Immature natural killer cell (primary cell): ENCODE results near the gene LPAR2. TPM values are rescaled to one million over a fixed set of nuclear protein-coding genes. Genes with fewer than 3 reads are reported as not detected.

Experiments
- DNase-seq, 3 donors: peaks; one replicate each; pipeline ENCODE4 v3.0.0; 2022; ENCODE audit warnings: mixed read lengths in 1 of 3
- H3K27ac Mint-ChIP-seq, 6 donors: one replicate each; pipeline ENCODE4 v1.8.0; 2020; ENCODE audit warnings: mixed read lengths in 6 of 6, mild to moderate bottlenecking in 5 of 6, inconsistent platforms in 4 of 6, moderate library complexity in 3 of 6
- H3K27me3 Mint-ChIP-seq, 3 donors: one replicate each; pipeline ENCODE4 v1.8.0; 2020 to 2021; ENCODE audit warnings: low read depth in 3 of 3, mild to moderate bottlenecking in 3 of 3, mixed read lengths in 3 of 3, moderate library complexity in 3 of 3, inconsistent platforms in 1 of 3
- H3K36me3 Mint-ChIP-seq, 3 donors: one replicate each; pipeline ENCODE4 v1.8.0; 2020; ENCODE audit warnings: mixed read lengths in 3 of 3, inconsistent platforms in 2 of 3, mild to moderate bottlenecking in 2 of 3
- H3K4me1 Mint-ChIP-seq, 2 donors: one replicate each; pipeline ENCODE4 v1.8.0; 2020; ENCODE audit warnings: inconsistent platforms in 2 of 2, mild to moderate bottlenecking in 2 of 2, mixed read lengths in 2 of 2, moderate library complexity in 1 of 2
- H3K4me3 Mint-ChIP-seq, 5 donors: one replicate each; pipeline ENCODE4 v1.8.0; 2020; ENCODE audit warnings: mild to moderate bottlenecking in 5 of 5, mixed read lengths in 5 of 5, inconsistent platforms in 3 of 5, moderate library complexity in 3 of 5
- H3K9me3 Mint-ChIP-seq, 6 donors: one replicate each; pipeline ENCODE4 v1.8.0; 2020; ENCODE audit warnings: mild to moderate bottlenecking in 6 of 6, mixed read lengths in 6 of 6, inconsistent platforms in 4 of 6, moderate library complexity in 3 of 6
- polyA plus RNA-seq, 3 donors: library from polyadenylated mRNA; unstranded; fragments of 300-500 nt; fragmentation: Illumina TruSeq; gene quantifications; one replicate each; pipeline ENCODE4 v1.2.3, GENCODE V29; 2021

Gene LPAR2
- polyA plus RNA-seq, 3 donors from 2014 or later: 3.8 to 5.9 (median 4.6) TPM

- peaks cover 9 to 13% (median 9%) of the 10 kb centered on the region in 3 donors for H3K27me3 Mint-ChIP-seq
- peak overlapping the region in 4 of 6 donors; percentile 47 to 90 (median 54) for H3K27ac Mint-ChIP-seq
- DNase-seq: no peak
- peaks cover 26 to 34% of the 10 kb centered on the region in 2 donors for H3K4me1 Mint-ChIP-seq
- no peaks in the 10 kb centered on the region for H3K9me3 Mint-ChIP-seq
- H3K36me3 Mint-ChIP-seq: peaks cover 0 to 6% (median 5%) of the 10 kb centered on the region in 3 donors
- peak overlapping the region; percentile 53 to 94 (median 90) for H3K4me3 Mint-ChIP-seq
Observed at GRCh38 chr19:19661141-19661674, 33.2 kb upstream of the LPAR2 start.

- DNase-seq: no peak
- Mint-ChIP-seq H3K27ac (no peak overlapping the region), H3K27me3 (peaks cover 9 to 13% (median 9%) of the 10 kb centered on the region in 3 donors), H3K9me3 (no peaks in the 10 kb centered on the region), H3K36me3 (peaks cover 4 to 11% (median 9%) of the 10 kb centered on the region in 3 donors), H3K4me3 (no peak overlapping the region), H3K4me1 (peaks cover 26 to 34% of the 10 kb centered on the region in 2 donors)
Observed at GRCh38 chr19:19659646-19660245, 31.7 kb upstream of the LPAR2 start.

GRCh38 chr19:19657397-19657783 lies 29.4 kb upstream of the LPAR2 start:
- Mint-ChIP-seq H3K4me3 (no peak overlapping the region), H3K9me3 (no peaks in the 10 kb centered on the region), H3K36me3 (peaks cover 14 to 18% (median 17%) of the 10 kb centered on the region in 3 donors), H3K4me1 (peaks cover 14 to 20% of the 10 kb centered on the region in 2 donors), H3K27ac (no peak overlapping the region), H3K27me3 (peaks cover 0 to 2% (median 2%) of the 10 kb centered on the region in 3 donors)
- DNase-seq: no peak

- H3K27me3 Mint-ChIP-seq: peaks cover 0 to 2% (median 2%) of the 10 kb centered on the region in 3 donors
- peak overlapping the region in 1 of 6 donors; percentile 12 for H3K27ac Mint-ChIP-seq
Observed at GRCh38 chr19:19656451-19657396, 28.7 kb upstream of the LPAR2 start.

GRCh38 chr19:19655641-19656343 lies 27.8 kb upstream of the LPAR2 start:
- Mint-ChIP-seq H3K36me3 (peaks cover 15 to 21% (median 18%) of the 10 kb centered on the region in 3 donors), H3K27me3 (peaks cover 0 to 4% (median 2%) of the 10 kb centered on the region in 3 donors), H3K9me3 (no peaks in the 10 kb centered on the region), H3K27ac (no peak overlapping the region), H3K4me1 (peaks cover 0 to 5% of the 10 kb centered on the region in 2 donors), H3K4me3 (no peak overlapping the region)
- DNase-seq: no peak

More at GRCh38 chr19:19656451-19657396, 28.7 kb upstream of the LPAR2 start:
- Mint-ChIP-seq H3K9me3 (no peaks in the 10 kb centered on the region), H3K36me3 (peaks cover 15 to 21% (median 18%) of the 10 kb centered on the region in 3 donors), H3K4me1 (peaks cover 7 to 13% of the 10 kb centered on the region in 2 donors), H3K4me3 (no peak overlapping the region)
- no peak for DNase-seq

- peaks cover 0 to 6% (median 2%) of the 10 kb centered on the region in 3 donors for H3K27me3 Mint-ChIP-seq
- DNase-seq: no peak
- peaks cover 1 to 5% of the 10 kb centered on the region in 2 donors for H3K4me1 Mint-ChIP-seq
- H3K4me3 Mint-ChIP-seq: no peak overlapping the region
- no peaks in the 10 kb centered on the region for H3K9me3 Mint-ChIP-seq
- H3K27ac Mint-ChIP-seq: no peak overlapping the region
- H3K36me3 Mint-ChIP-seq: peaks cover 15 to 21% (median 18%) of the 10 kb centered on the region in 3 donors
Observed at GRCh38 chr19:19655051-19655594, 27.1 kb upstream of the LPAR2 start.

GRCh38 chr19:19654441-19654840 lies 26.4 kb upstream of the LPAR2 start:
- no peak for DNase-seq
- Mint-ChIP-seq H3K4me3 (no peak overlapping the region), H3K4me1 (peaks cover 1 to 5% of the 10 kb centered on the region in 2 donors), H3K9me3 (no peaks in the 10 kb centered on the region), H3K27me3 (peaks cover 0 to 6% (median 2%) of the 10 kb centered on the region in 3 donors), H3K27ac (peak overlapping the region in 1 of 6 donors; percentile 69), H3K36me3 (peaks cover 15 to 21% (median 18%) of the 10 kb centered on the region in 3 donors)

GRCh38 chr19:19653597-19654147 lies 25.7 kb upstream of the LPAR2 start:
- Mint-ChIP-seq H3K4me3 (no peak overlapping the region), H3K36me3 (peaks cover 18 to 21% (median 18%) of the 10 kb centered on the region in 3 donors), H3K4me1 (peaks cover 1 to 5% of the 10 kb centered on the region in 2 donors), H3K9me3 (no peaks in the 10 kb centered on the region), H3K27me3 (peaks cover 0 to 6% (median 2%) of the 10 kb centered on the region in 3 donors), H3K27ac (no peak overlapping the region)
- DNase-seq: no peak

- Mint-ChIP-seq H3K27me3 (peaks cover 1 to 4% (median 2%) of the 10 kb centered on the region in 3 donors), H3K27ac (no peak overlapping the region), H3K4me3 (no peak overlapping the region), H3K9me3 (no peaks in the 10 kb centered on the region), H3K36me3 (peaks cover 11 to 18% (median 16%) of the 10 kb centered on the region in 3 donors), H3K4me1 (peaks cover 0 to 1% of the 10 kb centered on the region in 2 donors)
- DNase-seq: no peak
Observed at GRCh38 chr19:19652482-19653295, 24.7 kb upstream of the LPAR2 start.

- Mint-ChIP-seq H3K27ac (no peak overlapping the region), H3K4me3 (no peak overlapping the region), H3K4me1 (peaks cover 0 to 1% of the 10 kb centered on the region in 2 donors), H3K27me3 (peaks cover 0 to 4% (median 2%) of the 10 kb centered on the region in 3 donors), H3K36me3 (peaks cover 11 to 18% (median 16%) of the 10 kb centered on the region in 3 donors), H3K9me3 (no peaks in the 10 kb centered on the region)
- DNase-seq: no peak
Observed at GRCh38 chr19:19651076-19651475, 23.1 kb upstream of the LPAR2 start.

GRCh38 chr19:19650331-19650730 lies 22.3 kb upstream of the LPAR2 start:
- H3K4me3 Mint-ChIP-seq: no peak overlapping the region
- H3K27me3 Mint-ChIP-seq: peaks cover 0 to 4% (median 2%) of the 10 kb centered on the region in 3 donors
- H3K36me3 Mint-ChIP-seq: peaks cover 11 to 18% (median 16%) of the 10 kb centered on the region in 3 donors
- no peaks in the 10 kb centered on the region for H3K9me3 Mint-ChIP-seq
- H3K4me1 Mint-ChIP-seq: peaks cover 0 to 1% of the 10 kb centered on the region in 2 donors
- DNase-seq: no peak
- no peak overlapping the region for H3K27ac Mint-ChIP-seq

GRCh38 chr19:19649580-19649995 lies 21.6 kb upstream of the LPAR2 start:
- Mint-ChIP-seq H3K4me1 (peaks cover 0 to 1% of the 10 kb centered on the region in 2 donors), H3K9me3 (no peaks in the 10 kb centered on the region), H3K27me3 (peaks cover 0 to 4% (median 2%) of the 10 kb centered on the region in 3 donors), H3K4me3 (no peak overlapping the region), H3K36me3 (peaks cover 7 to 15% (median 12%) of the 10 kb centered on the region in 3 donors), H3K27ac (no peak overlapping the region)
- no peak for DNase-seq
